HG02571 (cell line): ENCODE data around the gene STK32C.
"Not testable (repeated sequence)": the region's sequence is repeated elsewhere in the genome, so short reads cannot be mapped to it uniquely, and the experiment has no call there.

Experiments used
- ATAC-seq: cut with Tn5 transposase; IDR thresholded peaks from one replicate; pipeline ENCODE4 v1.9.1; 2021; ENCODE audit warnings: mild to moderate bottlenecking, moderate library complexity; ENCODE audit not compliant: unreplicated experiment

The STK32C gene

DNA sequence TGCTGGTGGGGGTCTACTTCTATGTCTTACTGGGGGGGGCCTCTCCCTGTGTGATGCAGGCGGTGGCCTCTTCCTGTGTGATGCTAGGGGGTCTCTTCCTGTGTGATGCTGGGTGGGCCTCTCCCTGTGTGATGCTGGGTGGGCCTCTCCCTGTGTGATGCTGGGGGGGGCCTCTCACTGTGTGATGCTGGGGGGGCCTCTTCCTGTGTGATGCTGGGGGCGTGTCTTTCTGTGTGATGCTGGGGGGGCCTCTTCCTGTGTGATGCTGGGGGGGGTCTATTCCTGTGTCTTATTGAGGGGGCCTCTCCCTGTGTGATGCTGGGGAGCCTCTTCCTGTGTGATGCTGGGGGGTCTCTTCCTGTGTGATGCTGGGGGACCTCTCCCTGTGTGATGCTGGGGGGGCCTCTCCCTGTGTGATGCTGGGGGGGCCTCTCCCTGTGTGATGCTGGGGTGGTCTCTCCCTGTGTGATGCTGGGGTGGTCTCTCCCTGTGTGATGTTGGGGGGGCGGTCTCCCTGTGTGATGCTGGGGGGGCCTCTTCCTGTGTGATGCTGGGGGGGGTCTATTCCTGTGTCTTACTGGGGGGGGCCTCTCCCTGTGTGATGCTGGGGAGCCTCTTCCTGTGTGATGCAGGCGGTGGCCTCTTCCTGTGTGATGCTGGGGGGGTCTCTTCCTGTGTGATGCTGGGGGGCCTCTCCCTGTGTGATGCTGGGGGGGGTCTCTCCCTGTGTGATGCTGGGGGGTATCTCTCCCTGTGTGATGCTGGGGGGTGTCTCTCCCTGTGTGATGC is 146.7 kb downstream of the STK32C start:
- not testable (repeated sequence) for ATAC-seq

DNA sequence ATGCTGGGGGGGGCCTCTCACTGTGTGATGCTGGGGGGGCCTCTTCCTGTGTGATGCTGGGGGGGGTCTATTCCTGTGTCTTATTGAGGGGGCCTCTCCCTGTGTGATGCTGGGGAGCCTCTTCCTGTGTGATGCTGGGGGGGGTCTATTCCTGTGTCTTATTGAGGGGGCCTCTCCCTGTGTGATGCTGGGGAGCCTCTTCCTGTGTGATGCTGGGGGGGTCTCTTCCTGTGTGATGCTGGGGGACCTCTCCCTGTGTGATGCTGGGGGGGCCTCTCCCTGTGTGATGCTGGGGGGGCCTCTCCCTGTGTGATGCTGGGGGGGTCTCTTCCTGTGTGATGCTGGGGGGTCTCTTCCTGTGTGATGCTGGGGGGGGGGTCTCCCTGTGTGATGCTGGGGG is 147.5 kb downstream of the STK32C start:
- not testable (repeated sequence) for ATAC-seq

DNA sequence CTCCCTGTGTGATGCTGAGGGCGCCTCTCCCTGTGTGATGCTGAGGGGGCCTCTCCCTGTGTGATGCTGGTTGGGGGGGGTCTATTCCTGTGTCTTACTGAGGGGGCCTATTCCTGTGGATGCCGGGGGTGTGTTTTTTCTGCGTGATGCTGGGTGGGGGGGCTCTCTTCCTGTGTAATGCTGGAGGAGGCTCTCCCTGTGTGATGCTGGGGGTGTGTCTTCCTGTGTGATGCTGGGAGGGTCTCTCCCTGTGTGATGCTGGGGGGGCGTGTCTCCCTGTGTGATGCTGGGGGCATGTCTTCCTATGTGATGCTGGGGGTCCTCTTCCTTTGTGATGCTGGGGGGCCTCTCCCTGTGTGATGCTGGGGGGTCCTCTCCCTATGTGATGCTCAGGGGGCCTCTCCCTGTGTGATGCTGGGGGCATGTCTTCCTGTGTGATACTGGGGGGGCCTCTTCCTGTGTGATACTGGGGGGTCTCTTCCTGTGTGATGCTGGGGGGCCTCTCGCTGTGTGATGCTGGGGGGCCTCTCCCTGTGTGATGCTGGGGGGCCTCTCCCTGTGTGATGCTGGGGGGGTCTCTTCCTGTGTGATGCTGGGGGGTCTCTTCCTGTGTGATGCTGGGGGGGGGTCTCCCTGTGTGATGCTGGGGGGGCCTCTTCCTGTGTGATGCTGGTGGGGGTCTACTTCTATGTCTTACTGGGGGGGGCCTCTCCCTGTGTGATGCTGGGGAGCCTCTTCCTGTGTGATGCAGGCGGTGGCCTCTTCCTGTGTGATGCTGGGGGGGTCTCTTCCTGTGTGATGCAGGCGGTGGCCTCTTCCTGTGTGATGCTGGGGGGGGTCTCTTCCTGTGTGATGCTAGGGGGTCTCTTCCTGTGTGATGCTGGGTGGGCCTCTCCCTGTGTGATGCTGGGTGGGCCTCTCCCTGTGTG is 148.2 kb downstream of the STK32C start:
- ATAC-seq, result not testable (repeated sequence)

DNA sequence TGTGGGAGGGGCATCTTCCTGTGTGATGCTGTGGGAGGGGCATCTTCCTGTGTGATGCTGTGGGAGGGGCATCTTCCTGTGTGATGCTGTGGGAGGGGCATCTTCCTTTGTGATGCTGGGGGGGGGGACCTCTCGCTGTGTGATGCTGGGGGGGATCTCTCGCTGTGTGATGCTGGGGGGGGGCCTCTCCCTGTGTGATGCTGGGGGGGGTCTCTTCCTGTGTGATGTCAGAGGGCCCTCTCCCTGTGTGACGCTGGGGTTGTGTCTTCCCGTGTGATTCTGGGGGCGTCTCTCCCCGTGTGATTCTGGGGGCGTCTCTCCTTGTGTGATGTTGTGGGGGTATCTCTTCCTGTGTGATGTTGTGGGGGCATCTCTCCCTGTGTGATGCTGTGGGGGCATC is 148.9 kb downstream of the STK32C start:
- no peak for ATAC-seq

DNA sequence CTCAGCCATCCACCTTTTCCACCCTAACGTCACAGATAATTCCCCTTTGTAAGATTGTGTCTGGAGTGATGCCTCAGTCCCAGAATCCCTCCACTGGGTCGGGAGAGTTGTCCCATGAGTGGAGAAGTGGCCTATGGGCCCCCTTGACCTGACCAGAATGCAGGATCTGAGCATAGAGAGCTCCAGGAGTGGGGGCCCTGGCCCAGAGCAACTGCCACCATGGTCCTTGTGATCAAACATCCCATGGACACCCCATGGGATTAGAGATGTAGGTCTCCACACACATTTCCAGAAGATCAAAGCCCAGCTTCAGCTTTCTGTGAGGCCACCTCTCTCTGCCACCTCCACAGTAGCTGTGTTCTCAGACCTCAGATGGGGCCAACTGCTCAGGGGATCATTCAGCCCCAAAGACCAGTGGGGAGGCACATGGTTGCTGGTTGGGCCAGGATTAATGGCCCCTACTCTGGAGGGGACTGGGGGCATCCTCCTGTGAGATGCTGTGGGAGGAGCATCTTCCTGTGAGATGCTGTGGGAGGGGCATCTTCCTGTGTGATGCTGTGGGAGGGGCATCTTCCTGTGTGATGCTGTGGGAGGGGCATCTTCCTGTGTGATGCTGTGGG is 149.5 kb downstream of the STK32C start:
- ATAC-seq, result no peak
